GM12878 (cell line): ENCODE results near the gene SYCP3. TPM values are rescaled to one million over a fixed set of nuclear protein-coding genes. Genes with fewer than 3 reads are reported as not detected.

ENCODE experiments used
- ATAC-seq: fragments of 200-7000 bp; cut with Tn5 transposase; 3 replicates; pipeline ENCODE4 v1.9.1; 2020; ENCODE audit warnings: mild to moderate bottlenecking, moderate library complexity
- BruUV-seq: library from RNA; stranded (reverse); fragments of 400-500 nt; replicated peaks from 2 replicates; lab custom pipeline; 2021; lab: Mats Ljungman, UMichigan
- CTCF ChIA-PET: fragments of 300-600 bp; sonication (Branson Sonifier 250); formaldehyde crosslinking; extraction: SDS; loops from one replicate; lab custom pipeline; 2021; ENCODE audit warnings: inconsistent platforms; lab: Yijun Ruan, JAX
- POLR2A ChIA-PET: fragments of 350-600 bp; formaldehyde crosslinking; extraction: SDS; loops from one replicate; lab custom pipeline; 2021; ENCODE audit warnings: inconsistent platforms; lab: Charles Lee
- RAD21 ChIA-PET: fragments of 300-600 bp; sonication (Branson Sonifier 250); formaldehyde crosslinking; loops from one replicate; lab custom pipeline; 2023; ENCODE audit warnings: antibody characterized with exemption; ENCODE audit not compliant: unreplicated experiment; lab: Charles Lee
- SMC1A ChIA-PET: fragments of 300-600 bp; sonication (Branson Sonifier 250); formaldehyde crosslinking; loops from one replicate; lab custom pipeline; 2023; ENCODE audit not compliant: unreplicated experiment, uncharacterized antibody; lab: Charles Lee
- DNase-seq: peaks from one replicate; pipeline ENCODE4 v3.0.0-alpha.2; 2011; ENCODE audit warnings: low read depth, low spot score
- FAIRE-seq: peaks from 3 replicates; lab custom pipeline; 2011; peaks lifted over from hg19 to GRCh38; lab: Jason Lieb, UNC
- H2AFZ ChIP-seq: 2 replicates; pipeline ENCODE4 v1.6.0; 2011; ENCODE audit warnings: low read depth, low read length, control low read depth; ENCODE audit not compliant: control insufficient read depth
- H3K27ac ChIP-seq: 2 replicates; pipeline ENCODE4 v1.5.1; 2011; ENCODE audit warnings: control low read depth; ENCODE audit not compliant: control insufficient read depth, insufficient read depth
- H3K27me3 ChIP-seq, 2 experiments: replicated peaks in 1 of 2; 2 replicates each; pipeline versions ENCODE4 v1.6.0 to v1.6.1; 2011; ENCODE audit warnings: low read length in 1 of 2; ENCODE audit not compliant: control insufficient read depth in 2 of 2, insufficient read depth in 2 of 2
- H3K36me3 ChIP-seq, 2 experiments: 2 replicates each; pipeline ENCODE4 v1.5.1; 2011; ENCODE audit warnings: low read length in 1 of 2; ENCODE audit not compliant: control insufficient read depth in 2 of 2, insufficient read depth in 2 of 2
- H3K4me1 ChIP-seq: 2 replicates; pipeline ENCODE4 v1.6.1; 2011; ENCODE audit warnings: mild to moderate bottlenecking, low read length, moderate library complexity, mixed read lengths; ENCODE audit not compliant: control insufficient read depth, insufficient read depth
- H3K4me2 ChIP-seq: 2 replicates; pipeline ENCODE4 v1.6.0; 2011; ENCODE audit warnings: control low read depth; ENCODE audit not compliant: control insufficient read depth, insufficient read depth
- H3K4me3 ChIP-seq: fragments of 200-600 bp; sonication (generic); 2 replicates; pipeline ENCODE4 v1.5.1; 2016
- H3K79me2 ChIP-seq: 2 replicates; pipeline ENCODE4 v1.6.0; 2011; ENCODE audit warnings: low read length; ENCODE audit not compliant: control insufficient read depth, insufficient read depth
- H3K9ac ChIP-seq: 2 replicates; pipeline ENCODE4 v1.8.0; 2011; ENCODE audit warnings: low read length, control low read depth, mixed read lengths; ENCODE audit not compliant: control insufficient read depth, insufficient read depth
- H3K9me3 ChIP-seq: replicated peaks from 3 replicates; pipeline ENCODE4 v1.5.1; 2011; ENCODE audit warnings: mild to moderate bottlenecking, low read length; ENCODE audit not compliant: control insufficient read depth, insufficient read depth
- H4K20me1 ChIP-seq: 2 replicates; pipeline ENCODE4 v1.6.0; 2011; ENCODE audit not compliant: control insufficient read depth, insufficient read depth
- KDM1A ChIP-seq: fragments of 200-600 bp; sonication (generic); IDR thresholded peaks from 2 replicates; pipeline ENCODE4 v1.6.1; 2016; ENCODE audit warnings: borderline replicate concordance
- MTA3 ChIP-seq: IDR thresholded peaks from 2 replicates; pipeline ENCODE4 v1.6.1; 2012; ENCODE audit warnings: low read length, inconsistent platforms, borderline replicate concordance
- NBN ChIP-seq: fragments of 450-650 bp; IDR thresholded peaks from 2 replicates; pipeline ENCODE4 v1.6.1; 2016
- NFYB ChIP-seq: IDR thresholded peaks from 2 replicates; pipeline ENCODE4 v1.6.1; 2011; ENCODE audit warnings: low read depth, mild to moderate bottlenecking, low read length, improper control_type of control experiment, moderate library complexity; ENCODE audit not compliant: insufficient read depth
- RFX5 ChIP-seq: IDR thresholded peaks from 2 replicates; pipeline ENCODE4 v1.6.1; 2011; ENCODE audit warnings: low read depth, low read length, improper control_type of control experiment
- SMAD5 ChIP-seq: IDR thresholded peaks from 2 replicates; pipeline ENCODE4 v1.6.1; 2016; ENCODE audit warnings: antibody characterized with exemption, low read depth
- WGBS: methylation state at CpG from one replicate; pipeline ENCODE4 v1.1.6; 2016; ENCODE audit warnings: low lambda C conversion rate; ENCODE audit not compliant: insufficient replicate concordance, insufficient coverage; ENCODE audit errors: missing lambda C conversion rate; 5-methylcytosine and 5-hydroxymethylcytosine counted together
- in situ Hi-C: fragments of 300-500 bp; cut with MboI; formaldehyde crosslinking; loops from 9 replicates; pipeline ENCODE4 v1.14.3; 2018; ENCODE audit warnings: mixed read lengths
- intact Hi-C: fragments of 100-400 bp; cut with micrococcal nuclease; formaldehyde crosslinking; loops from one replicate; pipeline ENCODE4 v1.14.2; 2022; ENCODE audit not compliant: unreplicated experiment
- polyA plus RNA-seq, 11 experiments: library from polyadenylated mRNA; depleted of rRNA in 4 of 11; unstranded in 6 of 11; stranded (reverse) in 5 of 11; fragments of >200 nt; fragmentation: Nextera tagmentation in 4 of 11; fragmentation: Illumina TruSeq in 1 of 11; extraction: Ambion mirVana in 4 of 11; extraction: Trizol in 1 of 11; gene quantifications; 1 replicate in 1 of 11; 2 replicates in 10 of 11; pipeline versions ENCODE4 v1.2.1 to v1.2.3, GENCODE V29; 2011 to 2016; ENCODE audit warnings: inconsistent platforms in 2 of 11, missing spikeins in 2 of 11, low read depth in 1 of 11
- total RNA-seq, 4 experiments: library from RNA; depleted of rRNA in 3 of 4; stranded (reverse); fragments of >200 nt in 3 of 4; fragmentation: Illumina TruSeq in 1 of 4; extraction: Trizol in 1 of 4; gene quantifications; 2 replicates each; pipeline versions ENCODE4 v1.2.1 to v1.2.3, GENCODE V29; 2013 to 2021
- TF ChIP-seq, protein P1 (sequence below): fragments of 450-650 bp; IDR thresholded peaks from 2 replicates; pipeline ENCODE4 v1.6.1; 2018; ENCODE audit warnings: borderline replicate concordance, mild to moderate bottlenecking; ENCODE audit not compliant: partially characterized antibody

SYCP3 gene
- total and polyA plus RNA-seq, 10 of the 15 experiments (the other 5 are each of a cell fraction or from before 2014, with no cell fraction given) = 0.08 to 0.58 (median 0.21) TPM

DNA sequence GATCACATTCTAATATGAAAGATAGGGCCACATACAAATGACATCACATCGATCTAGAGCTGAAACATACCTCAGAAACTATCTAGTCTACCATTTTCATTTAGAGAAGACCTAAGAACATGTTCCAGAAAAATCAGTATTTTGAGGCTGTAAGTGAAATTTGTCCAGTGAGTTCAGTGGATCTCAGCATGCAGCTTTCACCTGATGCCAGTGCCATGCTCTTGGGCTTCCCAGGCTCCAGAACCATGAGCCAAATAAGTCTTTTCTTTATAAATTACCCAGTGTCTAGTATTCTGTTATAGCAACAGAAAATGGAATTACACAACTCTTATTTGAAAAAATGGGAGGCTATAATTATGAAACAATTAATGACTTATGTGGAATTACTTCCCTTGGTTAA, 32.9 kb downstream of the SYCP3 start:
- Histone ChIP-seq H4K20me1 (no peaks in the 10 kb centered on the region), H3K9me3 (no peaks in the 10 kb centered on the region), H3K4me2 (no peak overlapping the region), H3K9ac (no peak overlapping the region), H3K4me1 (no peaks in the 10 kb centered on the region), H3K27ac (no peak overlapping the region), H3K4me3 (no peak overlapping the region), H2AFZ (no peak overlapping the region), H3K79me2 (no peaks in the 10 kb centered on the region), H3K36me3 (no peaks in the 10 kb centered on the region), H3K27me3 (no peaks in the 10 kb centered on the region)
- FAIRE-seq (no peak), DNase-seq (no peak), ATAC-seq (no peak)
- ChIA-PET POLR2A (no interaction called here), SMC1A (interaction anchor here (1.1 to 1.5 kb wide), 2 partner anchors 9 to 99 kb away, joined by 3 to 4 read pairs; no protein-coding TSS in a partner anchor), RAD21 (no interaction called here), CTCF (interaction anchor here (0.7 kb wide), 1 partner anchor 71 kb away, joined by 3 read pairs; no protein-coding TSS in a partner anchor)
- intact Hi-C loops = no loop called here
- BruUV-seq = no TSS peak
- TF ChIP-seq KDM1A = no peak
- no peak for TF ChIP-seq MTA3
- TF ChIP-seq SMAD5 = no peak
- TF ChIP-seq NFYB = no peak
- TF ChIP-seq, protein P1, sequence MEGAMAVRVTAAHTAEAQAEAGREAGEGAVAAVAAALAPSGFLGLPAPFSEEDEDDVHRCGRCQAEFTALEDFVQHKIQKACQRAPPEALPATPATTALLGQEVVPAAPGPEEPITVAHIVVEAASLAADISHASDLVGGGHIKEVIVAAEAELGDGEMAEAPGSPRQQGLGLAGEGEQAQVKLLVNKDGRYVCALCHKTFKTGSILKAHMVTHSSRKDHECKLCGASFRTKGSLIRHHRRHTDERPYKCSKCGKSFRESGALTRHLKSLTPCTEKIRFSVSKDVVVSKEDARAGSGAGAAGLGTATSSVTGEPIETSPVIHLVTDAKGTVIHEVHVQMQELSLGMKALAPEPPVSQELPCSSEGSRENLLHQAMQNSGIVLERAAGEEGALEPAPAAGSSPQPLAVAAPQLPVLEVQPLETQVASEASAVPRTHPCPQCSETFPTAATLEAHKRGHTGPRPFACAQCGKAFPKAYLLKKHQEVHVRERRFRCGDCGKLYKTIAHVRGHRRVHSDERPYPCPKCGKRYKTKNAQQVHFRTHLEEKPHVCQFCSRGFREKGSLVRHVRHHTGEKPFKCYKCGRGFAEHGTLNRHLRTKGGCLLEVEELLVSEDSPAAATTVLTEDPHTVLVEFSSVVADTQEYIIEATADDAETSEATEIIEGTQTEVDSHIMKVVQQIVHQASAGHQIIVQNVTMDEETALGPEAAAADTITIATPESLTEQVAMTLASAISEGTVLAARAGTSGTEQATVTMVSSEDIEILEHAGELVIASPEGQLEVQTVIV = no peak
- TF ChIP-seq NBN = no peak
- TF ChIP-seq RFX5 = no peak
- in situ Hi-C loops = no loop called here
- WGBS = 95% methylated on average over 1 of the region's 1 CpG
